ENCODE data around the gene SLC25A5.
A peak's percentile ranks its signal among the peaks of the same experiment; 100 is the strongest.
"Not testable (repeated sequence)": the region's sequence is repeated elsewhere in the genome, so short reads cannot be mapped to it uniquely, and the experiment has no call there.

The SLC25A5 gene

DNA sequence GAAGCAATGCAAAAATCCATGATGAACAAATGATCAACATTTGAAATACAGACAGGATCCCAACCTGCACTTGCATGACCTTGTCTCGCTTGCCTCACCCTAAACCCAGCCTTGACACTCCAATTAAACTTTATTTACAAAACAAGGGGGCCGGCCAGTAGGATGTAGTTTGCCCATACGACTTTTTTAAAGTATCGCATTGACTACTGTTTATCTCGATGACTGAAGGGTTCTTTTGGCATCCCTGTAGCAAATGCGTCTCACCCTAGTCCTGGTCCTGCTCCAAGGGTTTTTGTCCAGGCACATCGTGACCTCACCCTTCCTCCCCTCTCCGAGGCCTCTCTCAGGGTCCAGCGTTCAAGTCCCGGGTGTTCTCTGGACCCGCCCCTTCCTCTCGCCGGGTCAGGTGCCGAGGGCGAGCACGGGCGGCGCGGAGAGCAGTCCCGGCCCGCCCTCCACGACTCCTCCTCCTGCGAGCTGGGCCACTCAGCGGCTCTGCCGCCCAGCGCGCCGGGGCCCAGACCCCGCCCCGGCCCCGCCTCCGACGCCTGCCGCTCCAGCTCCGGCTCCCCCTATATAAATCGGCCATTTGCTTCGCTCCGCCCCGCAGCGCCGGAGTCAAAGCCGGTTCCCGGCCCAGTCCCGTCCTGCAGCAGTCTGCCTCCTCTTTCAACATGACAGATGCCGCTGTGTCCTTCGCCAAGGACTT, at the start of gene SLC25A5:
Gene SLC25A5 (plus strand): TSS at position 603 of the 709 bp plus-strand sequence. CDS start 72 bp downstream, at position 675.
- DNase-seq (ENCODE audit: low read depth), result peak; percentile 38

DNA sequence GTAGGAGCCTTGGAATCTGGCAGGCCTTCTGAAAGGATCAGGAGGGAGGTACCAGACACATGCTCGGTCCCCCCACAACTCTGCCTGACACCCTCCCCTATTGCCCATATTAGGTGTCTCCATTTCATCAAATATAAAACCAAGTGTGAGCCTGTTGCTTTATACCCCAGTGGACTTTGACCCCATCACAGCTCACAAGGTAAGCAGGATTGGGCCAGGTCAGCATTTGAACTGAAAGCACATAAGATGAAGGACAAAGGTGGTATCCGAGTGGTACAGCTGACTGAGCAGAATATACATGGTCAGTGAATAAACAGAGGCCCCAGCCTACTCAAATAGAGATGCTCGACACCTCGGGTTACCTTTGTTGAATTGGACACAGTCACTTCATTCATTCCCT, 49.1 kb upstream of the SLC25A5 start:
- DNase-seq (ENCODE audit: low read depth), result no peak

DNA sequence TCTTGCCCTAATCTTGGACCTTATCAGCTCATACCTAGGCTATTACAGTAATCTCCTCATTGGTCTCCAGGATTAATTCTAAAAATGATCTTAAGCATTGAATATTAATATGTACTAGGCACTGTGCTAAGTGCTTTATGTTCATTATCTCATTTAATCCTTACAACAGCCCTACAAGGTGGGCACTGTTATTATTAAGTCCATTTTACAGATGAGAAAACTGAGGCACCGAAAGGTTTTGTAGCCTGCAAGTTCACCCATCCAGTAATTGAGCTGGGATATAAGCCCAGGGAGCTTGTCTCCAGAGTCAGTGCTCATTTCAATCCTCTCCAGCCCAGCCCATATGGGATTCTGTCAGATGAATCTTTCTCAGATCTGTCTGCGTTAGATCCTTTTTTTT, 48.3 kb upstream of the SLC25A5 start:
- no peak for DNase-seq (ENCODE audit: low read depth)

DNA sequence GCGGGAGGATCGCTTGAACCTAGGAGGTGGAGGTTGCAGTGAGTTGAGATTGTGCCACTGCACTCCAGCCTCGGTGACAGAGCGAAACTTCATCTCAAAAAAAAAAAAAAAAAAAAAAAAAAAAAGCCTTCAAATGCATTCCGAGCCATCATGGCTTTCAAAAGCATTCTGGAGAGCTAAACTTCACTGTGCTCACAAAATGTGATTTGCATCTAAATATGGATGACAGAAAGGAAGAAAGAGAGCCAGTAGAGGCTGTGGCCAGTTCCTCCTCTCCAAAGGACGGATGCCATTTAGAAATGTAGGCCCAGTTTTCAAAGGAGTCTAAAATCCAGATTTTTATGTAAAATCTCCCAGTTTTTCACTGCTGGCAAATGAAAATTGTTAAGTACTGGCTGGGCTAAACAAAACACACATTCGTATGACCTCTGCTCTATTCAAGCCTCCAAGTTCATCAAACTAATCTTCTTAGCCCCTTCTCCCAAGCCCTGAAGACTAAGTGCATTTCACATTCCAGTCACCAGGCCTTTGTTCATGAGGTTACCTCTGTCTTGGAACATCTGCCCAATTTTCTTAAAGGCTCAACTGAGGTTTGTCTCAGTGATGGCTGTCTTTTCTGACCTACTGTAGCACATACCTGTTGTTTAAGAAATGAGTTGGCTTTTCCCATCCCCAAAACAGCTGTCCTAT, 47.1 kb upstream of the SLC25A5 start:
- no peak for DNase-seq (ENCODE audit: low read depth)

DNA sequence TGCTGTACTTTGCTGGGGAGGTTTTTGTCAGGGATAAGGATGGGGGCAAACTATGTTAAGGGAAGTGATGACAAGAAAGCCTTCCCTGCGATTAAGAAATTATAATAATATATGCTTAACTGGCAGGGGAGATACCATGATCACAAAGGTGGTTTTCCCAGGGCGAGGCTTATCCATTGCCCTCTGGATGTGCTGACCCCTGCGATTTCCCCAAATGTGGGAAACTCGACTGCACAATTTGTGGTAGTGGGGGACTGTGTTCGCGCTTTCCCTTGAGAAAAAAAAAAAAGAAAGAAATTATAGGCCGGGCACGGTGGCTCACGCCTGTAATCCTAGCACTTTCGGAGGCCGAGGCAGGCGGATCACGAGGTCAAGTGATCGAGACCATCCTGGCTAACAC, 44.6 kb upstream of the SLC25A5 start:
- no peak for DNase-seq (ENCODE audit: low read depth)

DNA sequence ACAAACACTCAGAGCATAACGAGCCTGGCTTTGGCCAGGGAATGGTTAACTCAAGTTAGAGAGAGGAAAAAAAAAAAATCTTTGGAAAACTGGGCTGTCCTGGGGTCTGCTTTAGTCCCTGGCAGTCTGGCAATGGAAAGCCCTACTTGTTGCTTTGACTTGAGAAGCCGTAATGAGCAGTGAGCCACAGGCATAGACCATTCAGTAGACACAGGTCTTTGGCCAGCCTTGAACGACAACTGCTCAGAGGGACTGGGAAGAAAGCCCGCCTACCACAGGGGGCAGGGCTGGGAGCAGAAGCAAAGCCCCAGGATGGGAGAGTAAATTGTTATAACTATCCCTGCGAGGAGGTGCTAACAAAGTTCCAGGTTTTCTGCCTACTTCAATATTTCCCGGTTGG, 43.2 kb upstream of the SLC25A5 start:
- DNase-seq (ENCODE audit: low read depth), result no peak

DNA sequence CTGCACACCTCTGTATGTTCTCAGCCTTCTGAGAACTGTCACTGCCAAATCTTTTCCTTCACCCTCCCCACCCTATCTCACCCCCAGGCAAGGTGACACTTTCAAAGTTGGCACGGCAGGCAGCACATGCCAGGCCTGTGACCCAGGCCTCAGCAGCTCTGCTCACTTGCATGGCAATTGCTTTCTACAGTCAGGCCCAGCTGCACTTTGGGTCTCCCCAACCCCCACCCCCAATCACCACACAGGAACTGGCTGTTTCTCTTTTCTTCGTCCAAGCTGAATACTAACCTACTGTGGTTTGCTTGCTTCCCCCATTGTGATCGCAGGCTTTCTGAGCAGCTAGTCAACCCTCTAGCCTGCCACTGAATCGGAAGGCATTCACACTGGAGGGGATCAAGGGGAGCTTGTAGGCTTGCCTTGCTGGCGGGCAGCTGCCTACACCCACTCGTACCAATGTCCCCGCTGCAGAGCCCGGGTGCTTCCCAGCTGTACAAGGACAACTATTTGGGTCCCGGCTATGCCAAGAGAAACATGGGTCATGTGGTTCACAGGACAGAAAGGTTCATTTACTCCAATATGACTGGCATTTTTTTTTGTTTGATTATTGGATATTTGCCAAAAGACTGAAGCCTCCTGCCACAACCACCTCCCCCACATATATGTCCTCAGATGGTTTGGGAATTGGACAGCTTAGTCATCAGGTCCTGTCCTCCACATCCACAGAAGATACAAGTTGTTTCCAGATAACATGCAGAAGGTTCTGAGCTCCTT, 41.0 kb upstream of the SLC25A5 start:
- no peak for DNase-seq (ENCODE audit: low read depth)

DNA sequence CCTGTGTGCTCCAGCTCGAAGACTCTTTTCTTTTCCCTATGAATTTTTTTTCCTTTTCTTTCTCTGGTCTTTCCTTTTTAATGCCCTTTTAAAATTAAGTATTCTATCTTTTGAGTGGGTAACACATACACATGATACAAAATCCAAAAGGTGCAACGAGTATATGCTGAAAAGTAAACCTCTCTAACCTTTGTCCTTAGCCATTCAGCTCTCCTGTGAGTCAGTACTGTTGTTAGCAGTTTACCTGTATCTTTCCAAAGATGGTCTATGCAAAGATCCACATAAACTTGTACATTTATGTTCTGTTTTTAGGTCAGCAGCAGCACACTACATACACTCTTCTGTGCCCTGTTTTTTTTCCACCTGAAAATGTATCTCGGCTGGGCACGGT, 40.5 kb upstream of the SLC25A5 start:
- DNase-seq (ENCODE audit: low read depth), result no peak

DNA sequence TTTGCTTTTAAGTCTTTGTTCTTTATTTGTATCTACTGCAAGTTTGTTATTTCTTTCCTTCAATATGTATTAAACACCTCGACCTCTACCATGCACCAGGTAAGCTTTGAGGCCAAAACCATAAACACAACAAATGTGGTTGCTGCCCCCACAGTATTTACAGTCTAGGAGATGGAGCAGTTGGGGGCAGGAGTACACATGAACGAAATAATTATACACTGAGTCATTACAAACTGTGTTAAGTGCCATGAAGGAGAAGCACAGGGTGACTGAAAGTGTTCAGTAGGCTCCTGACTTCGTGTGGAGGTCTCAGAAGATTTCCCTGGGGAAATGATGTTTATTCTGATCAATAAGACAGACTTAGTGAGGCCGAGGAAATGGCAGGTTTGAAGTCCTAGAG, 38.8 kb upstream of the SLC25A5 start:
- DNase-seq (ENCODE audit: low read depth), result no peak

DNA sequence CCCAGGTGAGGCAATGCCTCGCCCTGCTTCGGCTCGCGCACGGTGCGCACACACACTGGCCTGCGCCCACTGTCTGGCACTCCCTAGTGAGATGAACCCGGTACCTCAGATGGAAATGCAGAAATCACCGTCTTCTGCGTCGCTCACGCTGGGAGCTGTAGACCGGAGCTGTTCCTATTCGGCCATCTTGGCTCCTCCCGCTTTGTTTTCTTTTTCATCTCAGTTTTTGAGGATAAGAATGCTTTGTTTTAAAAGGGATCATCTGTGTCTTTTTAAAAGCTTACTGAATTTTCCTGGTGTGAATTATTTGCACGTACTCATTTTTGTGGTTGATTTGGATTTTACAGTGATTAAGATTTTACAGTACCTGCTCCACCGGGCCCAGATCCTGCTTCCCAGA, 26.9 kb upstream of the SLC25A5 start:
- not testable (repeated sequence) for DNase-seq (ENCODE audit: low read depth)

DNA sequence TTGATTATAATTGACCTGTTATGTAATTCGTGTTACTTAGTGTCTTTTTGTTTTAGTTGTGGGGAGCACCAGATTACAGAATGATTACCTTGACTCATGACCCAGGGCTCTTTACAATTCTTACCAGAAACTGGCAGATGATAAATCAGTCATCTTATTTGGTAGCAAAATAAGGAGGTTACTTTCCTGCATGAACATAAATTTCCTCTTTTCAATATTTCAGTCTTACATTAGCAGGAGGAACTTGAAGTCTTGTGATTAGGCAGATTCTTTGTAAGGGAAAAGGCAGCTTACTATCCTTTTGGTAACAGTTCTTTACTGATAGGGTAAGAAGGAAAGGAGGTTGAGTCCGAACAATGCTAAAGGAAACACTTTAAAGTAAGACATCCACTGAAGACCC, 26.0 kb upstream of the SLC25A5 start:
- no peak for DNase-seq (ENCODE audit: low read depth)

DNA sequence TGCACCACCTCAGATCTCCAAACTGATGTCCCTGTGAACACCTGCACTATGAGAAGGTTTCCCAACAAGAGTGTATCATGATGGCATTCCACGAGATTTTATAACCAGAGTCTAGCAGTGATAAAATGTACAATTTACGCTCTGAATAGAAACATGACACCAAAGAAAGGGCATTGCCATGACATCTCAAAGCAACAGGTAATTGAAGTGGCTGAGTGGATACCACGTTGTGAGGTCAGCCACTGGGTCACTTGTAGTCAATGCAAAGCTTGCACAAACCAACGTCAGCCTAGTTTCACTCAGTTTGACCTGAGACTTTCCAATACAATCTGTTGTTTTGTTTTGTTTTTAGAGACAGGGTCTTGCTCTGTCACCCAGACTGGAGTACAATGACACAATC, 15.0 kb upstream of the SLC25A5 start:
- no peak for DNase-seq (ENCODE audit: low read depth)

DNA sequence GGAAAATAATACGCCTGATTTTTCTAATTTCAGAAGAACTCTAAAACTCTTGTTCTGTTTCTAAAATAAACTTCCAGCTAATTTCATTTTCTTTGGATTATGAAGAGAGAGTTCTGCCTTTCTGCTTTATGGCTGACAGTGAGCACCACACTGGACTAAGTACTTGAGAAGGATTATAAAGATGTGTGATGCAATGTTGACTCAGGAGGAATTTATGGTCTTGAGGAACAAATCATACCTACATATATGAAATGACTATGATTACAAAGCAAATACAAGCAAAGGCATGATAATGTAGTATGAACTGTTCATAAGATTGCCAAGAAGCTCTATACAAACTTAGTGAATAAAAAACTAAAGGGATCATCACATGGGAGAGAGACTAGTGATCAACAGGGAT, 13.0 kb upstream of the SLC25A5 start:
- DNase-seq (ENCODE audit: low read depth), result no peak

DNA sequence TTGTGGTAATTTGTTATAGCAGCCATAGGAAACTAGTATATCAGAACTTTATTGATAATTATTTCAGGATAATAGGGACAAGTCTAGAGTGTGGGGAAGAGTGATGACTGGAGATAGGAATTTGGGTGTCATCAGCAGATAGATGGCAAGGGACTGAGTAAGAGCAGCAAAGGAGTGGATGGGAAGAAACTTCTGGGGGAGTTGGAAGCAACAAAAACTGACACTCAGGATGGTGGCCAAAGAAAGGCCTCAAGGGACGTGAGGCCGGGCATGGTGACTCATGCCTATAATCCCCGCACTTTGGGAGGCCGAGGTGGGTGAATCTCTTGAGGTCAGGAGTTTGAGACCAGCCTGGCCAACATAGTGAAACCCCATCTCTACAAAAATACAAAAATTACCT, 9.1 kb upstream of the SLC25A5 start:
- DNase-seq (ENCODE audit: low read depth), result peak; percentile 35

DNA sequence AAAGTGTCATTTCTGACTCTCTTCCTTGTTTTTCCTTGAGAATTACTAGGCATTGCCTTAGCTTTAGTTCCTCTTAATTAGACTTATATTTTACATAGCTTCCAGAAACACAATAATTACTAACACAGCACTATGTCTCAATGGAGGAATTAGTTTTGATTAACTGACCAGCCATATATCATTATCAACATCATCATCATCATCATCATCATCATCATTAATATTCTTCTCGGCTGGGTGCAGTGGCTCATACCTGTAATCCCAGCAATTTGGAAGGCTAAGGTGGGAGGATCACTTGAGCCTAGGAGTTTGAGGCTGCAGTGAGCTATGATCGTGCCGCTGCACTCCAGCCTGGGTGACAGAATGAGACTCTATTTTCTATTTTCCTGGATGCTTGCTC, 2.7 kb upstream of the SLC25A5 start:
- no peak for DNase-seq (ENCODE audit: low read depth)

DNA sequence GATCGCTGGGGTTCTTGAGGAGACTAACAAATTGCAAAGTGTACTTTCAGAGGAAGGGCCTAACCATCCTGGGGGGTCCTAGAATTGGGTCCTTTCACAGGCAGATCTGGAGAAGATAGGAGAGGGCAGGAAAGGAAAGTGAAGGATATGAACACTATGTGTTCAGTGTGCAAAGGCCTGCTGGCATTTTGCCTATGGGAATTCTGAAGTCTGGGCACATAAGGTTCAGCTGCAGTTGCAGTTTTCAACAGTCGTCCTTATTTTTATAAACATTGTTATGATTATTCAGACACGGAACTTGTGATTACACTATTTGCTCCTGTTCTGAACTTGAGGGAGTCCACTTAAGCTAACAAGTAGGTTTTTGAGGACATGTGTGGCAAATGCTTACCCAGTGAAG, 1.3 kb upstream of the SLC25A5 start:
- DNase-seq (ENCODE audit: low read depth), result no peak

DNA sequence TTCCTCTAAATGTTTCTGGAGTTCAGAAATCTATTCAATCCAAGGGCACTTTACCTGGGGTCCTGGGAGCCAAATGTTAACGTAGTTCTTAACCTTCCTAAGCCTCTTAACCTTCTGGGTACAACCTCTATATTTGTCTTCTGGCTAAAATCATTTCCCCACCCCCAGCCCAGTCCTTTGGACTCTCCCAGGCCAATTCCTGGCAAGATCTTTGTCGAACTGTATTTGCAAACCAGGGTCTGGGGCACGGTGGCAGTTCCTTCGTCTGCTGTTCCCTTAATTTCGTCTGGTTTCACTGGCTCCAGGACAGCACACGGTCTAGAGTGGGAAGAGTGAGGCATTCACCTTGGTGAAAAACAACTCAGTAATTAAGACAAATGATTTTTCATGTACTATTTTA, 811 bp upstream of the SLC25A5 start:
- no peak for DNase-seq (ENCODE audit: low read depth)

DNA sequence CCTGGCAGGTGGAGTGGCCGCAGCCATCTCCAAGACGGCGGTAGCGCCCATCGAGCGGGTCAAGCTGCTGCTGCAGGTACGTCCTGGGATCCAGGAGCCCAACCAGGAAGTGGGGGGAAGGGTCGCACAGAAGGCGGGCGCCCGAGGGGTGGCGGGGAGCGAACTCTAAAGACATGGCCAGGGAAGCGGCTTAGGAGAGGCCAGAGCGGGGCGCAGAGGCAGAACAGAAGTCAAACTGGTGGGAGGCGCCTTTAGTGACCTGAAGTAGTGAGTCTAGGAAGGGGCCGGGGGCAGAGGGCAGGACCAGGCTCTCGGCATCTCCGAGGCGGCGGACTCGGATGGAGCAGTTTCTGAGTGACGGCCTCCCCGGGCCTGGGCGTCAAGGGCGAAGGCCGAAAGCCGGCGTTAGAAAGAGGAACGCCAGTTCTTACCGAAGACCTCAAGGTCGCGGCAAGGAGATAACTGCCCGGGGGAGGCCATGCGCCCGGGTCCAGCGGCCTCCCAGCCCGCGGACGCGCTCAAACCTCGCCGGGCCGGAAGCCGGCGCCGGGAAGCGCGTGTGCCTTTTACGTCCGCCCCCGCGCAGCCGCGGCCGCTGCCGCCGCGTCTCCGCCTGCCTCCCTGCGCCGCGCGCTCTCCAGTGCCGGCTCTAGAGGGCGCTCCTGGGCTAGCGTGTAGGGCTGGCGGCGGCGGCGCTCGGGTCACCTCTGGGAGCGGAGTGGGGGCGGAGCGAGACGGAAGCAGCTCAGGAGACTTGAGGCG, 488 bp downstream of the SLC25A5 start:
- DNase-seq (ENCODE audit: low read depth), result peak; percentile 54

DNA sequence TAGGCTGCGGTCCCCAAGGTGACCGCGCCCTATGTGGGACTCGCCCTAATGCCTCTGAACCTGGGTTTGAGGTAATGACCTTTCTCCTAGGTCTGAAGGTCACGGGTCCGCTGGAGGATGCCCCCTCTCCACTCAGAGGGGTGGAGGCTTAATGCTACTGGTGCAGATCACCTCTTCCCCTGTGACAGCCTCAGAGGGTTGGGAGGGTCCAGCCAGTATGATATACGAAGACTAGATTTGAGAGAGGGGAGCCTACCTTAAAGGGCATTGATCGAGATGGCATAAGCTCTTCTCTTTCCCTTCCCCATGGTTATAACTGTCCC, 1.0 kb downstream of the SLC25A5 start:
- no peak for DNase-seq (ENCODE audit: low read depth)

DNA sequence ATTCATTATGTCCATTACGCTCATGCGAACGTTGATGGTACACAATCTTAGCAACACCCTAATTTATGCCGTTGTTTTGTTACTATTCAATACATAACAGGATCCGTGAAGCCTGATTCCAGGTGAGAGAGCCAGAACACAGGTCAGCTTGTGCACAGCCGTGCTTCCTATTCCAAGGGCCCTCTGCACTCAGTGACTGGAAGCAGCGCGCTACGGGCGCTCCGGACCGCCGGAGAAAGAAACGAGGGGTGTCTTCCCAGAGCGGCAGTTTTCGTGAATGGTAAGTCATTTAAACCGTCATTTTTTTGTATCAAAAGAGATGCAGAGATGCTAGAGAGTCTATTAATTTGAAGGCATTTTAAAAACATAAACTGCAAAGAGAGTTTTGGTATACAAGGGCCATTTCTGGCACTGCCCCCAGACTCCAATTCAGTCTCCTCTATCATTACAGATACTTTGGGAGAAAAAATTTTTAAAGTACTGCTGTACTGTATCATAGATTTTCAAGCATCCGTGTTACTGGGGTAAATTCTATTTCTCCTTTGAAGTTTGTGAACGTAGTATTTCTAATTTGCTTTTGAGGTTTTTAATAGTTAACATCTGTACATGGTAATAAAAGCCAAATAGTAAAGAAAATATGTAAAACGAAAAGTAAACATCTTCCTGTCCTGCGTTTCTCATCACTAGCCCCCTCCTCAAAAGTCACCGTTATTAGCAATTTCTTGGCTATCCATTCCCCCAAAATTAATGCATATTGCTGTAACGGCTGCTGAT, 6.6 kb downstream of the SLC25A5 start:
- no peak for DNase-seq (ENCODE audit: low read depth)

DNA sequence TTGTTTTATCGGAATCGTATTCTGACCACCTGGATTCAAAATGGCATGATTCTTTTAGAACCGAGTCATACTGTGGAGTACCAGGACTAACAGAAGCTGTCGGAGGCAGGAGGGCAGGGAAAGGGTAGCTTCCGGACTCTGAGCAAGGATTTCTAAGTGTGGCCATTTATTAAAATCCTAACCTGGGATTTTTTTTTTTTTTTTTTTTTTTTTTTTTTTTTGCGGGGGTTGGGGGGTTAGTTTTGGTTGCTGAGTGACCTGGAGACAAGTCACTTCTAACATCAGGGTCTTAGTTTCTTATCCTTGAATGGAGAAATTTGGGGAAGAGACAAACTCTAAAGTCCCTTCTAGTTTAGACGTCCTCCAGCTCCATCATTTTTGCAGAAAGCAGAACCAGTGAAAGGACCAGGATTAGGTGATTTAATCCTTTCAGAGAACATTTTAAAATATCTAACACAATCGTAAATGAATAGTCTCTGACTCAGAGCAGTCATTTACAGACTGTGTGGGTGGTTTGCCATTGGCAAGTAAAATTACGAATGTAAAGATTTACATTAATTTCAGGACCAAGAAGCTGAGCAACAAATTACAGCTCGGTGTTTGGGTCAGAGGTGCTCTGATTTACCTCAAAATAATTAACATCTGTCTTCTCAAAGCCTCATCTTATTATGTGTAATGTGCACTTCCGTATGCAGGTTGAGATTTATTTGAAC, 7.3 kb downstream of the SLC25A5 start:
- no peak for DNase-seq (ENCODE audit: low read depth)

Data from GM04504 (cell line).